ENCODE results near the gene STXBP5.

- TF ChIP-seq, protein P1, sequence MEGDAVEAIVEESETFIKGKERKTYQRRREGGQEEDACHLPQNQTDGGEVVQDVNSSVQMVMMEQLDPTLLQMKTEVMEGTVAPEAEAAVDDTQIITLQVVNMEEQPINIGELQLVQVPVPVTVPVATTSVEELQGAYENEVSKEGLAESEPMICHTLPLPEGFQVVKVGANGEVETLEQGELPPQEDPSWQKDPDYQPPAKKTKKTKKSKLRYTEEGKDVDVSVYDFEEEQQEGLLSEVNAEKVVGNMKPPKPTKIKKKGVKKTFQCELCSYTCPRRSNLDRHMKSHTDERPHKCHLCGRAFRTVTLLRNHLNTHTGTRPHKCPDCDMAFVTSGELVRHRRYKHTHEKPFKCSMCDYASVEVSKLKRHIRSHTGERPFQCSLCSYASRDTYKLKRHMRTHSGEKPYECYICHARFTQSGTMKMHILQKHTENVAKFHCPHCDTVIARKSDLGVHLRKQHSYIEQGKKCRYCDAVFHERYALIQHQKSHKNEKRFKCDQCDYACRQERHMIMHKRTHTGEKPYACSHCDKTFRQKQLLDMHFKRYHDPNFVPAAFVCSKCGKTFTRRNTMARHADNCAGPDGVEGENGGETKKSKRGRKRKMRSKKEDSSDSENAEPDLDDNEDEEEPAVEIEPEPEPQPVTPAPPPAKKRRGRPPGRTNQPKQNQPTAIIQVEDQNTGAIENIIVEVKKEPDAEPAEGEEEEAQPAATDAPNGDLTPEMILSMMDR (IDR thresholded peaks at IDR 0.05): no peak
- no peak for TF ChIP-seq POLR2A (IDR thresholded peaks at IDR 0.05)
Measured at GRCh38 chr6:147200711-147201110, 3.5 kb upstream of the STXBP5 start.

Measured in thyroid gland (tissue), 4 donors.